HEK293 (cell line): ENCODE data around the gene GGNBP2.
A peak's percentile ranks its signal among the peaks of the same experiment; 100 is the strongest.
"Not testable (repeated sequence)": the region's sequence is repeated elsewhere in the genome, so short reads cannot be mapped to it uniquely, and the experiment has no call there.

Experiments
- CTCF ChIA-PET: fragments of 350-600 bp; formaldehyde crosslinking; extraction: SDS; loops from one replicate; lab custom pipeline; 2021; ENCODE audit warnings: antibody characterized with exemption; lab: Yijun Ruan, JAX
- POLR2A ChIA-PET: fragments of 300-600 bp; formaldehyde crosslinking; extraction: SDS; loops from one replicate; lab custom pipeline; 2020; ENCODE audit warnings: antibody characterized with exemption, inconsistent platforms; lab: Yijun Ruan, JAX
- H3K27ac ChIP-seq: fragments of 200-500 bp; sonication (Bioruptor generic); 2 replicates; pipeline ENCODE4 v1.5.1; 2014; ENCODE audit warnings: low read depth, low read length, control low read depth, inconsistent platforms; ENCODE audit errors: extremely low read depth
- H3K36me3 ChIP-seq, 2 experiments: fragments of 200-500 bp in 1 of 2; sonication (Bioruptor generic) in 1 of 2; 1 replicate in 1 of 2; 2 replicates in 1 of 2; pipeline ENCODE4 v1.5.1; 2014 to 2017; ENCODE audit warnings: inconsistent platforms in 2 of 2, low read length in 2 of 2; ENCODE audit not compliant: control insufficient read depth in 2 of 2, insufficient read depth in 1 of 2
- H3K4me1 ChIP-seq: fragments of 200-500 bp; sonication (Bioruptor generic); 2 replicates; pipeline ENCODE4 v1.5.1; 2014; ENCODE audit warnings: mild to moderate bottlenecking, low read length, inconsistent platforms; ENCODE audit not compliant: control insufficient read depth, insufficient read depth
- H3K4me3 ChIP-seq: 2 replicates; pipeline ENCODE4 v1.5.1; 2011; ENCODE audit warnings: low read depth, mild to moderate bottlenecking, control low read depth, low read length, moderate library complexity
- H3K9me3 ChIP-seq: fragments of 200-500 bp; sonication (Bioruptor generic); 2 replicates; pipeline ENCODE4 v1.5.1; 2014; ENCODE audit warnings: low read depth, low read length, inconsistent platforms; ENCODE audit not compliant: control insufficient read depth, insufficient read depth
- BCL11B ChIP-seq: fragments of 450-650 bp; formaldehyde crosslinking; IDR thresholded peaks from 2 replicates; pipeline ENCODE4 v1.5.1; 2016; ENCODE audit warnings: low read depth, missing biosample characterization, missing genetic modification characterization
- GLI2 ChIP-seq: fragments of 450-650 bp; formaldehyde crosslinking; IDR thresholded peaks from 2 replicates; pipeline ENCODE4; 2017; ENCODE audit warnings: missing biosample characterization, missing genetic modification characterization, low read depth, borderline replicate concordance
- KLF7 ChIP-seq: fragments of 450-650 bp; formaldehyde crosslinking; IDR thresholded peaks from 2 replicates; pipeline ENCODE4 v1.5.1; 2016; ENCODE audit warnings: missing biosample characterization, missing genetic modification characterization, borderline replicate concordance
- ZNF121 ChIP-seq: fragments of 450-650 bp; formaldehyde crosslinking; IDR thresholded peaks from 2 replicates; pipeline ENCODE4 v1.5.1; 2016; ENCODE audit warnings: missing biosample characterization, missing genetic modification characterization
- ZNF239 ChIP-seq: fragments of 450-650 bp; formaldehyde crosslinking; IDR thresholded peaks from 2 replicates; pipeline ENCODE4 v1.5.1; 2016; ENCODE audit warnings: missing biosample characterization, missing genetic modification characterization
- ZNF274 ChIP-seq, 2 experiments: fragments of 200-500 bp in 1 of 2; fragments of 450-650 bp in 1 of 2; sonication (Bioruptor generic) in 1 of 2; formaldehyde crosslinking in 1 of 2; IDR thresholded peaks; 2 replicates each; pipeline versions ENCODE4 v1.5.1 to v1.6.1; 2014 to 2016; ENCODE audit warnings: borderline replicate concordance in 1 of 2, inconsistent platforms in 1 of 2, low read length in 1 of 2, missing biosample characterization in 1 of 2, missing genetic modification characterization in 1 of 2
- ZNF292 ChIP-seq: fragments of 450-650 bp; formaldehyde crosslinking; IDR thresholded peaks from 2 replicates; pipeline ENCODE4 v1.5.1; 2016; ENCODE audit warnings: low read depth, missing biosample characterization, missing genetic modification characterization, borderline replicate concordance
- ZNF341 ChIP-seq: fragments of 450-650 bp; formaldehyde crosslinking; IDR thresholded peaks from 2 replicates; pipeline ENCODE4; 2016; ENCODE audit warnings: low read depth, missing biosample characterization, missing genetic modification characterization
- ZNF426 ChIP-seq: fragments of 450-650 bp; formaldehyde crosslinking; IDR thresholded peaks from 2 replicates; pipeline ENCODE4 v1.5.1; 2017; ENCODE audit warnings: missing biosample characterization, missing genetic modification characterization, mild to moderate bottlenecking, inconsistent platforms, moderate library complexity
- ZNF473 ChIP-seq: fragments of 450-650 bp; formaldehyde crosslinking; IDR thresholded peaks from 2 replicates; pipeline ENCODE4 v1.5.1; 2017; ENCODE audit warnings: missing biosample characterization, missing genetic modification characterization
- ZNF596 ChIP-seq: fragments of 450-650 bp; IDR thresholded peaks from 2 replicates; pipeline ENCODE4 v1.5.0; 2018; ENCODE audit warnings: missing biosample characterization, mild to moderate bottlenecking, missing genetic modification characterization, moderate library complexity
- ZNF624 ChIP-seq: fragments of 450-650 bp; formaldehyde crosslinking; IDR thresholded peaks from 2 replicates; pipeline ENCODE4 v1.5.1; 2017; ENCODE audit warnings: missing biosample characterization, missing genetic modification characterization
- TF ChIP-seq, protein P1 (sequence below): fragments of 450-650 bp; formaldehyde crosslinking; IDR thresholded peaks from 2 replicates; pipeline ENCODE4 v1.5.1; 2016; ENCODE audit warnings: missing biosample characterization, missing genetic modification characterization
- TF ChIP-seq, protein P2 (sequence below): IDR thresholded peaks from 2 replicates; pipeline ENCODE4 v1.6.1; 2011; ENCODE audit warnings: mild to moderate bottlenecking, low read depth, low read length, borderline replicate concordance
- TF ChIP-seq, protein P3 (sequence below): fragments of 450-650 bp; IDR thresholded peaks from 2 replicates; pipeline ENCODE4 v1.5.1; 2018; ENCODE audit warnings: missing biosample characterization, missing genetic modification characterization
- TF ChIP-seq, protein P4 (sequence below): fragments of 450-650 bp; formaldehyde crosslinking; IDR thresholded peaks from 2 replicates; pipeline ENCODE4 v1.5.1; 2017; ENCODE audit warnings: missing biosample characterization, missing genetic modification characterization
- TF ChIP-seq, protein P5 (sequence below): sonication (generic); formaldehyde crosslinking; IDR thresholded peaks from 2 replicates; pipeline ENCODE4 v1.8.1; 2022; ENCODE audit warnings: mild to moderate bottlenecking, moderate library complexity, missing genetic modification reagents
- TF ChIP-seq, protein P6 (sequence below): fragments of 450-650 bp; formaldehyde crosslinking; conservative IDR thresholded peaks from 2 replicates; pipeline ENCODE4 v1.5.1; 2016; ENCODE audit warnings: low read depth, missing biosample characterization, missing genetic modification characterization

The GGNBP2 gene

DNA sequence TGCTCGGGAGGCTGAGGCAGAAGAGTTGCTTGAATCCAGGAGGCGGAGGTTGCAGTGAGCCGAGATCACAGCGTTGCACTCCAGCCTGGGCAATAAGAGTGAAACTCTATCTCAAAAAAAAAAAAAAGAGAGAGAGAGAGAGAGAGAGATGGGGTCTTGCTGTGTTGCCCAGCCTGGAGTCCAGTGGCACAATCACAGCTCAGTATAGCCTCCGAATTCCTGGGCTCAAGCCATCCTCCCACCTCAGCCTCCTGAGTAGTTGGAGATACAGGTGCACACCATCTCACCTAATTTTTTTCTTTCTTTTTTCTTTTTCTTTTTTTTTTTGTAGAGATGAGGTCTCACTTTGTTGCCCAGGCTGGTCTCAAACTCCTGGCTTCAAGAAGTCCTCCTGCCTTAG, 60.3 kb downstream of the GGNBP2 start:
- H3K4me1 ChIP-seq, H3K27ac ChIP-seq, H3K9me3 ChIP-seq, POLR2A ChIA-PET, H3K4me3 ChIP-seq: not testable (repeated sequence)
- peak; percentile 78 for TF ChIP-seq ZNF121
- peak; percentile 40; the same call in 1 of the 2 replicates for TF ChIP-seq ZNF596 (tag by site-specific recombination)
- CTCF ChIA-PET: interaction anchor here (3.9 kb wide), 1 partner anchor 22 kb away, joined by 45 read pairs; no protein-coding TSS in a partner anchor
- H3K36me3 ChIP-seq: peaks cover 4 to 20% of the 10 kb centered on the region in 2 experiments; a peak in 2 of 3 replicates

DNA sequence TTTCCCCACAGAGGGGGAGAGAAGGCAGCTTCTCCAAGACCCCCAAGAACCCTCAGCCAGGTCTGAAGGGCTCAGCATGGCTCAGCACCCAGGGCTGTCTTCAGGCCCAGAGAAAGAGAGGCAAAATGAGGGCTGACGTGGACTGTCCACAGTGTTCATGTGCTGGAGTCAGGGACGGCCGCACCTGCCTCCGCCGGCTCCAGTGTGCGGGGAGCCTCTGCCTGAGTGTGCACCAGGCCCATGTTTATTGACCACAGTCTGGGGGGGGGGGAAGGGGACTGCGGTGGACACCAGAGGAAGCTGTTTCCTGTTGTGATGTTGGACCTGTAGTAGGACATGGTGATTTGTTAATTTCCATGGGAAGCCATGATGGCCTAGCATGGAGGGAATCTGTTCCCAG, 63.6 kb downstream of the GGNBP2 start:
- peaks cover 1% of the 10 kb centered on the region for H3K4me1 ChIP-seq
- H3K27ac ChIP-seq: no peak overlapping the region
- POLR2A ChIA-PET: interaction anchor here (1.3 kb wide), 1 partner anchor 63 kb away, joined by 3 read pairs; the partner anchor contains the start of gene GGNBP2
- TF ChIP-seq, protein P1, sequence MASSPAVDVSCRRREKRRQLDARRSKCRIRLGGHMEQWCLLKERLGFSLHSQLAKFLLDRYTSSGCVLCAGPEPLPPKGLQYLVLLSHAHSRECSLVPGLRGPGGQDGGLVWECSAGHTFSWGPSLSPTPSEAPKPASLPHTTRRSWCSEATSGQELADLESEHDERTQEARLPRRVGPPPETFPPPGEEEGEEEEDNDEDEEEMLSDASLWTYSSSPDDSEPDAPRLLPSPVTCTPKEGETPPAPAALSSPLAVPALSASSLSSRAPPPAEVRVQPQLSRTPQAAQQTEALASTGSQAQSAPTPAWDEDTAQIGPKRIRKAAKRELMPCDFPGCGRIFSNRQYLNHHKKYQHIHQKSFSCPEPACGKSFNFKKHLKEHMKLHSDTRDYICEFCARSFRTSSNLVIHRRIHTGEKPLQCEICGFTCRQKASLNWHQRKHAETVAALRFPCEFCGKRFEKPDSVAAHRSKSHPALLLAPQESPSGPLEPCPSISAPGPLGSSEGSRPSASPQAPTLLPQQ: no peak
- no peak for TF ChIP-seq ZNF624 (tag by site-specific recombination)
- TF ChIP-seq GLI2: no peak
- no peak for TF ChIP-seq BCL11B (tag by site-specific recombination)
- TF ChIP-seq ZNF473 (tag by site-specific recombination): no peak
- TF ChIP-seq, protein P2, sequence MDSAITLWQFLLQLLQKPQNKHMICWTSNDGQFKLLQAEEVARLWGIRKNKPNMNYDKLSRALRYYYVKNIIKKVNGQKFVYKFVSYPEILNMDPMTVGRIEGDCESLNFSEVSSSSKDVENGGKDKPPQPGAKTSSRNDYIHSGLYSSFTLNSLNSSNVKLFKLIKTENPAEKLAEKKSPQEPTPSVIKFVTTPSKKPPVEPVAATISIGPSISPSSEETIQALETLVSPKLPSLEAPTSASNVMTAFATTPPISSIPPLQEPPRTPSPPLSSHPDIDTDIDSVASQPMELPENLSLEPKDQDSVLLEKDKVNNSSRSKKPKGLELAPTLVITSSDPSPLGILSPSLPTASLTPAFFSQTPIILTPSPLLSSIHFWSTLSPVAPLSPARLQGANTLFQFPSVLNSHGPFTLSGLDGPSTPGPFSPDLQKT: no peak
- no peak for TF ChIP-seq KLF7 (tag by site-specific recombination)
- TF ChIP-seq, protein P3, sequence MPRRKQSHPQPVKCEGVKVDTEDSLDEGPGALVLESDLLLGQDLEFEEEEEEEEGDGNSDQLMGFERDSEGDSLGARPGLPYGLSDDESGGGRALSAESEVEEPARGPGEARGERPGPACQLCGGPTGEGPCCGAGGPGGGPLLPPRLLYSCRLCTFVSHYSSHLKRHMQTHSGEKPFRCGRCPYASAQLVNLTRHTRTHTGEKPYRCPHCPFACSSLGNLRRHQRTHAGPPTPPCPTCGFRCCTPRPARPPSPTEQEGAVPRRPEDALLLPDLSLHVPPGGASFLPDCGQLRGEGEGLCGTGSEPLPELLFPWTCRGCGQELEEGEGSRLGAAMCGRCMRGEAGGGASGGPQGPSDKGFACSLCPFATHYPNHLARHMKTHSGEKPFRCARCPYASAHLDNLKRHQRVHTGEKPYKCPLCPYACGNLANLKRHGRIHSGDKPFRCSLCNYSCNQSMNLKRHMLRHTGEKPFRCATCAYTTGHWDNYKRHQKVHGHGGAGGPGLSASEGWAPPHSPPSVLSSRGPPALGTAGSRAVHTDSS (tag by site-specific recombination): no peak
- no peak for TF ChIP-seq ZNF292 (tag by site-specific recombination)
- TF ChIP-seq, protein P4, sequence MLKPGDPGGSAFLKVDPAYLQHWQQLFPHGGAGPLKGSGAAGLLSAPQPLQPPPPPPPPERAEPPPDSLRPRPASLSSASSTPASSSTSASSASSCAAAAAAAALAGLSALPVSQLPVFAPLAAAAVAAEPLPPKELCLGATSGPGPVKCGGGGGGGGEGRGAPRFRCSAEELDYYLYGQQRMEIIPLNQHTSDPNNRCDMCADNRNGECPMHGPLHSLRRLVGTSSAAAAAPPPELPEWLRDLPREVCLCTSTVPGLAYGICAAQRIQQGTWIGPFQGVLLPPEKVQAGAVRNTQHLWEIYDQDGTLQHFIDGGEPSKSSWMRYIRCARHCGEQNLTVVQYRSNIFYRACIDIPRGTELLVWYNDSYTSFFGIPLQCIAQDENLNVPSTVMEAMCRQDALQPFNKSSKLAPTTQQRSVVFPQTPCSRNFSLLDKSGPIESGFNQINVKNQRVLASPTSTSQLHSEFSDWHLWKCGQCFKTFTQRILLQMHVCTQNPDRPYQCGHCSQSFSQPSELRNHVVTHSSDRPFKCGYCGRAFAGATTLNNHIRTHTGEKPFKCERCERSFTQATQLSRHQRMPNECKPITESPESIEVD (tag by site-specific recombination): no peak
- no peak for TF ChIP-seq ZNF239 (tag by site-specific recombination)
- TF ChIP-seq, protein P5, sequence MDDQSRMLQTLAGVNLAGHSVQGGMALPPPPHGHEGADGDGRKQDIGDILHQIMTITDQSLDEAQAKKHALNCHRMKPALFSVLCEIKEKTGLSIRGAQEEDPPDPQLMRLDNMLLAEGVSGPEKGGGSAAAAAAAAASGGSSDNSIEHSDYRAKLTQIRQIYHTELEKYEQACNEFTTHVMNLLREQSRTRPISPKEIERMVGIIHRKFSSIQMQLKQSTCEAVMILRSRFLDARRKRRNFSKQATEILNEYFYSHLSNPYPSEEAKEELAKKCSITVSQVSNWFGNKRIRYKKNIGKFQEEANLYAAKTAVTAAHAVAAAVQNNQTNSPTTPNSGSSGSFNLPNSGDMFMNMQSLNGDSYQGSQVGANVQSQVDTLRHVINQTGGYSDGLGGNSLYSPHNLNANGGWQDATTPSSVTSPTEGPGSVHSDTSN (CRISPR knock-in tag): no peak
- no peak for TF ChIP-seq ZNF426
- no peak for TF ChIP-seq ZNF274 (IDR thresholded peaks at IDR 0.05; ENCODE audit: low read length)
- TF ChIP-seq ZNF274 (tag by site-specific recombination; IDR thresholded peaks at IDR 0.05; ENCODE audit: borderline replicate concordance): no peak
- TF ChIP-seq ZNF341: no peak
- TF ChIP-seq, protein P6, sequence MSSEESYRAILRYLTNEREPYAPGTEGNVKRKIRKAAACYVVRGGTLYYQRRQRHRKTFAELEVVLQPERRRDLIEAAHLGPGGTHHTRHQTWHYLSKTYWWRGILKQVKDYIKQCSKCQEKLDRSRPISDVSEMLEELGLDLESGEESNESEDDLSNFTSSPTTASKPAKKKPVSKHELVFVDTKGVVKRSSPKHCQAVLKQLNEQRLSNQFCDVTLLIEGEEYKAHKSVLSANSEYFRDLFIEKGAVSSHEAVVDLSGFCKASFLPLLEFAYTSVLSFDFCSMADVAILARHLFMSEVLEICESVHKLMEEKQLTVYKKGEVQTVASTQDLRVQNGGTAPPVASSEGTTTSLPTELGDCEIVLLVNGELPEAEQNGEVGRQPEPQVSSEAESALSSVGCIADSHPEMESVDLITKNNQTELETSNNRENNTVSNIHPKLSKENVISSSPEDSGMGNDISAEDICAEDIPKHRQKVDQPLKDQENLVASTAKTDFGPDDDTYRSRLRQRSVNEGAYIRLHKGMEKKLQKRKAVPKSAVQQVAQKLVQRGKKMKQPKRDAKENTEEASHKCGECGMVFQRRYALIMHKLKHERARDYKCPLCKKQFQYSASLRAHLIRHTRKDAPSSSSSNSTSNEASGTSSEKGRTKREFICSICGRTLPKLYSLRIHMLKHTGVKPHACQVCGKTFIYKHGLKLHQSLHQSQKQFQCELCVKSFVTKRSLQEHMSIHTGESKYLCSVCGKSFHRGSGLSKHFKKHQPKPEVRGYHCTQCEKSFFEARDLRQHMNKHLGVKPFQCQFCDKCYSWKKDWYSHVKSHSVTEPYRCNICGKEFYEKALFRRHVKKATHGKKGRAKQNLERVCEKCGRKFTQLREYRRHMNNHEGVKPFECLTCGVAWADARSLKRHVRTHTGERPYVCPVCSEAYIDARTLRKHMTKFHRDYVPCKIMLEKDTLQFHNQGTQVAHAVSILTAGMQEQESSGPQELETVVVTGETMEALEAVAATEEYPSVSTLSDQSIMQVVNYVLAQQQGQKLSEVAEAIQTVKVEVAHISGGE: no peak
- peaks cover 3 to 20% of the 10 kb centered on the region in 2 experiments; a peak in 2 of 3 replicates for H3K36me3 ChIP-seq
- CTCF ChIA-PET: interaction anchor here (0.6 to 0.7 kb wide), 2 partner anchors 20 to 554 kb away, joined by 3 read pairs; no protein-coding TSS in a partner anchor
- H3K4me3 ChIP-seq: no peak overlapping the region
- H3K9me3 ChIP-seq: no peaks in the 10 kb centered on the region
